Spleen (tissue), 11 donors: Measurements from ENCODE around the gene GRIK1. TPM values are rescaled to one million over a fixed set of nuclear protein-coding genes. Genes with fewer than 3 reads are reported as not detected.

Source experiments
- DNase-seq: peaks from one replicate; pipeline ENCODE4 v3.0.0-alpha.2; 2020
- H3K27ac ChIP-seq, 8 donors: fragments of 200-600 bp; sonication (generic) in 7 of 8; 1 replicate in 4 of 8; 2 replicates in 4 of 8; pipeline versions ENCODE4 v1.5.0 to v1.8.0; 2016 to 2021; ENCODE audit warnings: inconsistent platforms in 4 of 8, mild to moderate bottlenecking in 4 of 8, moderate library complexity in 1 of 8
- H3K27me3 ChIP-seq, 7 donors: fragments of 200-600 bp; sonication (generic) in 6 of 7; replicated peaks in 1 of 7; 1 replicate in 4 of 7; 2 replicates in 3 of 7; pipeline versions ENCODE4 v1.5.0 to v1.8.0; 2016 to 2021; ENCODE audit warnings: inconsistent platforms in 3 of 7, mild to moderate bottlenecking in 1 of 7
- H3K36me3 ChIP-seq, 6 donors: fragments of 200-600 bp; sonication (generic) in 5 of 6; 1 replicate in 4 of 6; 2 replicates in 2 of 6; pipeline versions ENCODE4 v1.5.0 to v1.8.0; 2016 to 2021; ENCODE audit warnings: inconsistent platforms in 2 of 6
- H3K4me1 ChIP-seq, 6 donors: fragments of 200-600 bp; sonication (generic) in 5 of 6; 1 replicate in 3 of 6; 2 replicates in 3 of 6; pipeline versions ENCODE4 v1.5.0 to v1.8.0; 2016 to 2021; ENCODE audit warnings: inconsistent platforms in 3 of 6
- H3K4me3 ChIP-seq, 8 donors: fragments of 200-600 bp; sonication (generic) in 7 of 8; 1 replicate in 4 of 8; 2 replicates in 4 of 8; pipeline versions ENCODE4 v1.5.0 to v1.8.0; 2016 to 2021; ENCODE audit warnings: inconsistent platforms in 4 of 8, mild to moderate bottlenecking in 4 of 8, moderate library complexity in 2 of 8
- H3K9me3 ChIP-seq, 8 donors: fragments of 200-600 bp; sonication (generic) in 7 of 8; 1 replicate in 4 of 8; 2 replicates in 4 of 8; pipeline versions ENCODE4 v1.5.0 to v1.8.0; 2016 to 2021; ENCODE audit warnings: inconsistent platforms in 4 of 8
- CTCF ChIP-seq, 11 experiments: fragments of 200-600 bp in 7 of 11; fragments of 450-650 bp in 4 of 11; sonication (generic) in 4 of 11; IDR thresholded peaks in 8 of 11; conservative IDR thresholded peaks in 3 of 11; 1 replicate in 7 of 11; 2 replicates in 4 of 11; pipeline versions ENCODE4 v1.4.0 to v1.8.0; 2016 to 2021; ENCODE audit warnings: antibody characterized with exemption in 11 of 11, inconsistent platforms in 4 of 11, mild to moderate bottlenecking in 1 of 11
- POLR2A ChIP-seq, 3 donors: fragments of 450-650 bp; IDR thresholded peaks; one replicate each; pipeline ENCODE4 v1.5.1; 2017; ENCODE audit warnings: antibody characterized with exemption in 3 of 3, mild to moderate bottlenecking in 1 of 3
- POLR2AphosphoS5 ChIP-seq, 3 donors: sonication (generic); formaldehyde crosslinking; IDR thresholded peaks; one replicate each; pipeline ENCODE4 v1.5.1; 2017; ENCODE audit warnings: antibody characterized with exemption in 3 of 3
- WGBS, 5 donors: extraction: QIAGEN DNeasy Blood & Tissue Kit in 3 of 5; methylation state at CpG; one replicate each; pipeline versions ENCODE4 v1.1.5 to v1.1.7; 2013 to 2018; 5-methylcytosine and 5-hydroxymethylcytosine counted together
- intact Hi-C: fragments of 100-400 bp; cut with DNase I; formaldehyde crosslinking; loops from one replicate; pipeline ENCODE4 v1.15.0; 2023; ENCODE audit warnings: low total_unique reads
- polyA plus RNA-seq, 3 donors: library from polyadenylated mRNA; stranded (reverse); fragments of 200-250 nt; gene quantifications; one replicate each; pipeline ENCODE4 v1.2.1, GENCODE V29; 2013
- total RNA-seq, 7 donors: library from RNA; depleted of rRNA in 3 of 7; stranded (reverse); fragments of >200 nt in 3 of 7; fragmentation: NEBNext Ultra II Directional in 4 of 7; extraction: Animal tissue kit (Norgen Biotek cat#: 25700) in 4 of 7; gene quantifications; one replicate each; pipeline versions ENCODE4 v1.1.0 to v1.2.1, GENCODE V29; 2016 to 2021
- donor health status: healthy with polysubstance abuse.
- donor health status: DM: no; HTN: no; CAD: no; lungs with moderate emphysema.
- donor health status: DM: no; HTN: no; CAD: no.
- donor health status: Bipolar disorder and iron deficiency.
- donor health status: healthy.
- donor health status: DM: no; HTN: no; CAD: no.
- donor health status: DM: yes; HTN: yes; CAD: no.

Gene GRIK1
- total and polyA plus RNA-seq, 10 donors: 0.02 to 0.17 (median 0.04) TPM; not detected in 7

- Histone ChIP-seq H3K4me1 (no peaks in the 10 kb centered on the region), H3K4me3 (no peak overlapping the region), H3K27me3 (no peaks in the 10 kb centered on the region), H3K27ac (no peak overlapping the region), H3K36me3 (peaks cover 0 to 5% (median 0%) of the 10 kb centered on the region in 6 donors), H3K9me3 (peaks cover 0 to 11% (median 3%) of the 10 kb centered on the region in 8 donors)
- no peak for DNase-seq
- intact Hi-C loops: no loop called here
- no peak for TF ChIP-seq POLR2AphosphoS5 (IDR thresholded peaks at IDR 0.05)
- no peak for TF ChIP-seq POLR2A (IDR thresholded peaks at IDR 0.05)
- TF ChIP-seq CTCF (IDR thresholded peaks at IDR 0.05 in 8 of 11, conservative IDR thresholded peaks at IDR 0.05 in 3 of 11): no peak
- 88 to 93% (median 88%) methylated on average over 4 of the region's 4 CpGs for WGBS, 5 donors
These were observed 431.5 kb downstream of the GRIK1 start for GRCh38 chr21:29508301-29508700.

- TF ChIP-seq CTCF (IDR thresholded peaks at IDR 0.05 in 8 of 11, conservative IDR thresholded peaks at IDR 0.05 in 3 of 11) (no peak), POLR2A (IDR thresholded peaks at IDR 0.05) (no peak), POLR2AphosphoS5 (IDR thresholded peaks at IDR 0.05) (no peak)
- H3K36me3 ChIP-seq: peaks cover 0 to 5% (median 0%) of the 10 kb centered on the region in 6 donors
- H3K27me3 ChIP-seq: no peaks in the 10 kb centered on the region
- no peaks in the 10 kb centered on the region for H3K9me3 ChIP-seq
- no peak overlapping the region for H3K27ac ChIP-seq
- H3K4me1 ChIP-seq: no peaks in the 10 kb centered on the region
- WGBS, 5 donors: 77 to 91% (median 82%) methylated on average over 3 of the region's 3 CpGs
- no peak overlapping the region for H3K4me3 ChIP-seq
- intact Hi-C loops: no loop called here
- no peak for DNase-seq
These were observed 432.8 kb downstream of the GRIK1 start for GRCh38 chr21:29506947-29507346.

GRCh38 chr21:29506214-29506613 lies 433.6 kb downstream of the GRIK1 start:
- intact Hi-C loops: no loop called here
- Histone ChIP-seq H3K36me3 (peaks cover 0 to 5% (median 0%) of the 10 kb centered on the region in 6 donors), H3K27ac (no peak overlapping the region), H3K4me1 (no peaks in the 10 kb centered on the region), H3K4me3 (no peak overlapping the region), H3K9me3 (no peaks in the 10 kb centered on the region), H3K27me3 (no peaks in the 10 kb centered on the region)
- DNase-seq: no peak
- TF ChIP-seq CTCF (IDR thresholded peaks at IDR 0.05 in 8 of 11, conservative IDR thresholded peaks at IDR 0.05 in 3 of 11) (no peak), POLR2AphosphoS5 (IDR thresholded peaks at IDR 0.05) (no peak), POLR2A (IDR thresholded peaks at IDR 0.05) (no peak)
- 59 to 78% (median 67%) methylated on average over 6 of the region's 6 CpGs for WGBS, 5 donors

- no peak overlapping the region for H3K27ac ChIP-seq
- intact Hi-C loops: no loop called here
- no peaks in the 10 kb centered on the region for H3K9me3 ChIP-seq
- H3K4me3 ChIP-seq: no peak overlapping the region
- no peak for TF ChIP-seq POLR2AphosphoS5 (IDR thresholded peaks at IDR 0.05)
- no peak for TF ChIP-seq POLR2A (IDR thresholded peaks at IDR 0.05)
- TF ChIP-seq CTCF (IDR thresholded peaks at IDR 0.05 in 8 of 11, conservative IDR thresholded peaks at IDR 0.05 in 3 of 11): no peak
- 63 to 85% (median 65%) methylated on average over 3 of the region's 3 CpGs for WGBS, 5 donors
- DNase-seq: no peak
- H3K27me3 ChIP-seq: no peaks in the 10 kb centered on the region
- no peaks in the 10 kb centered on the region for H3K4me1 ChIP-seq
- H3K36me3 ChIP-seq: peaks cover 0 to 5% (median 0%) of the 10 kb centered on the region in 6 donors
These were observed 435.0 kb downstream of the GRIK1 start for GRCh38 chr21:29504751-29505321.
